Upper lobe of left lung (tissue), 6 donors: ENCODE results near the gene CCDC47. TPM values are rescaled to one million over a fixed set of nuclear protein-coding genes. Genes with fewer than 3 reads are reported as not detected.

Experiments used
- ATAC-seq, 2 donors: fragments of 200-7000 bp; cut with Tn5 transposase; one replicate each; pipeline ENCODE4 v1.9.1; 2022; ENCODE audit warnings: mild to moderate bottlenecking in 2 of 2, moderate library complexity in 2 of 2; ENCODE audit not compliant: low FRiP score in 2 of 2
- DNase-seq, 2 donors: peaks; one replicate each; pipeline ENCODE4 v3.0.0-alpha.2; 2019 to 2020
- H3K27ac ChIP-seq, 4 donors: fragments of 200-600 bp; sonication (generic); one replicate each; pipeline ENCODE4 v1.5.1; 2016 to 2019
- H3K27me3 ChIP-seq, 4 donors: fragments of 200-600 bp; sonication (generic); one replicate each; pipeline ENCODE4 v1.5.1; 2017 to 2019
- H3K36me3 ChIP-seq, 4 donors: fragments of 200-600 bp; sonication (generic); one replicate each; pipeline ENCODE4 v1.5.1; 2016 to 2019
- H3K4me1 ChIP-seq, 4 donors: fragments of 200-600 bp; sonication (generic); one replicate each; pipeline ENCODE4 v1.5.1; 2018 to 2019
- H3K4me3 ChIP-seq, 4 donors: fragments of 200-600 bp; sonication (generic); one replicate each; pipeline ENCODE4 v1.5.1; 2017 to 2019; ENCODE audit warnings: mild to moderate bottlenecking in 2 of 4, moderate library complexity in 1 of 4
- H3K9me3 ChIP-seq, 4 donors: fragments of 200-600 bp; sonication (generic); one replicate each; pipeline ENCODE4 v1.5.1; 2018 to 2019
- EP300 ChIP-seq, 4 donors: sonication (generic); formaldehyde crosslinking; IDR thresholded peaks; one replicate each; pipeline ENCODE4 v1.5.1; 2017; ENCODE audit warnings: antibody characterized with exemption in 4 of 4, control low read depth in 2 of 4
- POLR2A ChIP-seq, 4 donors: fragments of 450-650 bp; IDR thresholded peaks; one replicate each; pipeline ENCODE4 v1.5.1; 2016 to 2017; ENCODE audit warnings: antibody characterized with exemption in 4 of 4, mild to moderate bottlenecking in 2 of 4
- POLR2AphosphoS5 ChIP-seq, 2 donors: sonication (generic); formaldehyde crosslinking; IDR thresholded peaks; one replicate each; pipeline ENCODE4 v1.5.1; 2017; ENCODE audit warnings: antibody characterized with exemption in 2 of 2
- WGBS, 2 donors: methylation state at CpG; one replicate each; pipeline ENCODE4 v1.1.5; 2017 to 2018; 5-methylcytosine and 5-hydroxymethylcytosine counted together
- total RNA-seq, 6 donors: library from RNA; depleted of rRNA in 4 of 6; stranded (reverse); fragments of >200 nt in 4 of 6; gene quantifications; one replicate each; pipeline versions ENCODE4 v1.1.0 to v1.2.1, GENCODE V29; 2016 to 2021
- TF ChIP-seq, protein P1 (sequence below), 6 experiments: fragments of 450-650 bp in 4 of 6; fragments of 200-600 bp in 2 of 6; sonication (generic) in 2 of 6; IDR thresholded peaks; one replicate each; pipeline ENCODE4 v1.5.1; 2016 to 2019; ENCODE audit warnings: antibody characterized with exemption in 6 of 6
- donor health status: DM: no; HTN: no; CAD: no; lungs with moderate emphysema.
- donor health status: DM: no; HTN: yes; CAD: no; lungs with severe emphysema.

Gene CCDC47, protein sequence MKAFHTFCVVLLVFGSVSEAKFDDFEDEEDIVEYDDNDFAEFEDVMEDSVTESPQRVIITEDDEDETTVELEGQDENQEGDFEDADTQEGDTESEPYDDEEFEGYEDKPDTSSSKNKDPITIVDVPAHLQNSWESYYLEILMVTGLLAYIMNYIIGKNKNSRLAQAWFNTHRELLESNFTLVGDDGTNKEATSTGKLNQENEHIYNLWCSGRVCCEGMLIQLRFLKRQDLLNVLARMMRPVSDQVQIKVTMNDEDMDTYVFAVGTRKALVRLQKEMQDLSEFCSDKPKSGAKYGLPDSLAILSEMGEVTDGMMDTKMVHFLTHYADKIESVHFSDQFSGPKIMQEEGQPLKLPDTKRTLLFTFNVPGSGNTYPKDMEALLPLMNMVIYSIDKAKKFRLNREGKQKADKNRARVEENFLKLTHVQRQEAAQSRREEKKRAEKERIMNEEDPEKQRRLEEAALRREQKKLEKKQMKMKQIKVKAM
- 100 to 1,000 TPM in 1 of 6 donors, 10 to 100 TPM in 5; 65.9 to 118 (median 92.9) TPM for total RNA-seq

DNA sequence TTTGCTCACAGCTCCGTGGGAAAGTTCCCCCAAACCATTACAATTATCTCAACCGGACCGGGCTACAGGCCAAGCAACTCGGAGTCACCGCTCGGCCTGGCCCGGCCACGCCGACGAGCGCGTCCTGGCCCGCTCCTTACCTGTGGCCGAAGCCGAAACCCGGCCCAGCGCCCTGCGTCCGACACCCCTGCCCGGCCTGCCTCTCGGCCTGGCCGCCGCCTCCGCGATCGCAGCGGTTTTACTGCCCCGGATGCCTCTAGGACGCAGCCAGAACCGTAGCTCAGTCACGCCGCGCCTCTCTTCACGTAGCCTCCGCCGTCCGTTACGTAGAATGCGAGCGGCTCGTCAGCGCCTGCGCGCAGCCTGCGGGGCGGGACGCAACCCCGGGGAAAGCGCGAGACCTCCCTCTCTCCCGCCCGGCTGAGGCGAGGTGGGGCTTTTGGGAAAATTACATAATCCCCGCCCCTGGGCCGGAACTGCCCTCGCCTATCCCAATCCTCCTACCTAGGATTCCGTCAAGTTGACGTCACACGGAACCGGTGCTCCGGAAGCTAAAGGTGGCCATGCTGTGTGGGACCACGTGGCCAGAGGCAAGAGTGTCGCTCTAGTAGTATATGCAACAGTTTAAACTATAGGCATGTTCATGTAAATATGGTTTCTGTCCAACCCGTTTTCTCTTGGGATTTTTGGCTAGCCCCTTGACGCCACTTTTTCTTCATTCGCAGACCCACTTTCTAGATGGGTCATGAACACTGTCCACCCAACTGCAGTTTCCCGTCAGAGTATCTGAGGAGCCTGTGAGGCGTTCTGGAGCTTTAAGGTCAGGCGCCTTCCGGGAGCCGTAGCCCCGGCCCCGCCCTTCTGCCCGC lies at the start of gene CCDC47:
TSS of gene CCDC47 (minus strand) at position 326 of the 869 bp plus-strand sequence. CDS start 7,422 bp downstream, outside the sequence.
- Histone ChIP-seq H3K4me1 (peaks cover 35 to 65% (median 43%) of the 10 kb centered on the region in 4 donors), H3K9me3 (no peaks in the 10 kb centered on the region), H3K4me3 (peak within 1 kb of the TSS; percentile 78 to 98 (median 80)), H3K36me3 (peaks cover 0 to 9% (median 4%) of the 10 kb centered on the region in 4 donors), H3K27me3 (no peaks in the 10 kb centered on the region), H3K27ac (peak within 1 kb of the TSS; percentile 96 to 99 (median 97))
- WGBS, 2 donors = 0 to 1% methylated on average over 44 to 50 of the region's 74 CpGs
- ATAC-seq (peak; percentile 96 to 98), DNase-seq (peak; percentile 99)
- TF ChIP-seq POLR2AphosphoS5 (IDR thresholded peaks at IDR 0.05) (peak; percentile 97 to 99), EP300 (IDR thresholded peaks at IDR 0.05) (peak in 2 of 4 donors; percentile 43 to 47), POLR2A (IDR thresholded peaks at IDR 0.05) (peak in 3 of 4 donors; percentile 94 to 99 (median 96))
- TF ChIP-seq, protein P1, sequence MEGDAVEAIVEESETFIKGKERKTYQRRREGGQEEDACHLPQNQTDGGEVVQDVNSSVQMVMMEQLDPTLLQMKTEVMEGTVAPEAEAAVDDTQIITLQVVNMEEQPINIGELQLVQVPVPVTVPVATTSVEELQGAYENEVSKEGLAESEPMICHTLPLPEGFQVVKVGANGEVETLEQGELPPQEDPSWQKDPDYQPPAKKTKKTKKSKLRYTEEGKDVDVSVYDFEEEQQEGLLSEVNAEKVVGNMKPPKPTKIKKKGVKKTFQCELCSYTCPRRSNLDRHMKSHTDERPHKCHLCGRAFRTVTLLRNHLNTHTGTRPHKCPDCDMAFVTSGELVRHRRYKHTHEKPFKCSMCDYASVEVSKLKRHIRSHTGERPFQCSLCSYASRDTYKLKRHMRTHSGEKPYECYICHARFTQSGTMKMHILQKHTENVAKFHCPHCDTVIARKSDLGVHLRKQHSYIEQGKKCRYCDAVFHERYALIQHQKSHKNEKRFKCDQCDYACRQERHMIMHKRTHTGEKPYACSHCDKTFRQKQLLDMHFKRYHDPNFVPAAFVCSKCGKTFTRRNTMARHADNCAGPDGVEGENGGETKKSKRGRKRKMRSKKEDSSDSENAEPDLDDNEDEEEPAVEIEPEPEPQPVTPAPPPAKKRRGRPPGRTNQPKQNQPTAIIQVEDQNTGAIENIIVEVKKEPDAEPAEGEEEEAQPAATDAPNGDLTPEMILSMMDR (IDR thresholded peaks at IDR 0.05) = no peak

DNA sequence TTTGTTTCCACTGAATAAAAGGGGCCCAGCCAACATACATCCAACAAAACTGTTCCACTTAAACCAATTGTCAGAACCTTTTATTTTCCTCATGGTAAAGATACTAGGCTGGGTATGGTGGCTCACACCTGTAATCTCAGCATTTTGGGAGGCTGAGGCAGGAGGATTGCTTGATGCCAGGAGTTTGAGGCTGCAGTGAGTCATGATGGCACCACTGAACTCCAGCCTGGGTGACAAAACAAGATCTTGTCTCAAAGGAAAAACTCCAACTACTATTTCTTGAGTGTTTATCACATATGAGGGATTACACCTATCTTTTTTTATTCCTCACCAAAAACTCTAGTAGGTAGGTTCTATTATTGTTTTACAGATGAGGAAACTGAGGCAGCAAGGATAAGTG lies 49.1 kb upstream of the CCDC47 start:
- H3K27me3 ChIP-seq = no peaks in the 10 kb centered on the region
- no peak overlapping the region for H3K4me3 ChIP-seq
- H3K36me3 ChIP-seq = peaks cover 39 to 81% (median 76%) of the 10 kb centered on the region in 4 donors
- no peak for DNase-seq
- H3K4me1 ChIP-seq = peaks cover 9 to 13% (median 13%) of the 10 kb centered on the region in 4 donors
- H3K9me3 ChIP-seq = no peaks in the 10 kb centered on the region
- no peak overlapping the region for H3K27ac ChIP-seq
- ATAC-seq = no peak
- TF ChIP-seq POLR2A (IDR thresholded peaks at IDR 0.05) = no peak
- TF ChIP-seq, protein P1 (IDR thresholded peaks at IDR 0.05) = no peak
- no peak for TF ChIP-seq POLR2AphosphoS5 (IDR thresholded peaks at IDR 0.05)
- TF ChIP-seq EP300 (IDR thresholded peaks at IDR 0.05) = no peak

DNA sequence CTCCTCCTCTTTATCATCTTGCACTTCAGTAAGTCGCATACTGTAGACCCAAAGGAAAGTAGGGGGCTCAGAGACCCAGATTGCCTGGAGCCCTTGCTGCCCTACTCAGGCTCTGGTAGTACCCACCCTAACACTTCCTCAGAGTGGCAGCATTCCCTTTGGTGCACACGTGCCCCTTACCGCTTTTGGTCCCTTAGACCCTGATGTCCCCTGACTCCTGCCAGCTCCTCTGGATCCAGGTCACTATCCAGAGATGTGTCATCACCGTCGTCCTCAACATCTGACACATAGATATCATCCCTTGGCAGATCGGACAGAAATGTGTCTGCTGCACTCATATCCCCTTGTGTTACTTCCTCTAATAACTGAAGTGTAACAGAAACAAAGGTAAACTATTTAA lies 48.4 kb upstream of the CCDC47 start:
- ATAC-seq = no peak
- no peak for TF ChIP-seq POLR2AphosphoS5 (IDR thresholded peaks at IDR 0.05)
- TF ChIP-seq POLR2A (IDR thresholded peaks at IDR 0.05) = no peak
- TF ChIP-seq EP300 (IDR thresholded peaks at IDR 0.05) = no peak
- TF ChIP-seq, protein P1 (IDR thresholded peaks at IDR 0.05) = no peak
- Histone ChIP-seq H3K9me3 (no peaks in the 10 kb centered on the region), H3K27ac (peak overlapping the region in 1 of 4 donors; percentile 8), H3K36me3 (peaks cover 46 to 88% (median 82%) of the 10 kb centered on the region in 4 donors), H3K4me1 (peaks cover 9 to 13% (median 13%) of the 10 kb centered on the region in 4 donors), H3K4me3 (no peak overlapping the region), H3K27me3 (no peaks in the 10 kb centered on the region)
- 82 to 89% methylated on average over 6 of the region's 6 CpGs for WGBS, 2 donors
- no peak for DNase-seq

DNA sequence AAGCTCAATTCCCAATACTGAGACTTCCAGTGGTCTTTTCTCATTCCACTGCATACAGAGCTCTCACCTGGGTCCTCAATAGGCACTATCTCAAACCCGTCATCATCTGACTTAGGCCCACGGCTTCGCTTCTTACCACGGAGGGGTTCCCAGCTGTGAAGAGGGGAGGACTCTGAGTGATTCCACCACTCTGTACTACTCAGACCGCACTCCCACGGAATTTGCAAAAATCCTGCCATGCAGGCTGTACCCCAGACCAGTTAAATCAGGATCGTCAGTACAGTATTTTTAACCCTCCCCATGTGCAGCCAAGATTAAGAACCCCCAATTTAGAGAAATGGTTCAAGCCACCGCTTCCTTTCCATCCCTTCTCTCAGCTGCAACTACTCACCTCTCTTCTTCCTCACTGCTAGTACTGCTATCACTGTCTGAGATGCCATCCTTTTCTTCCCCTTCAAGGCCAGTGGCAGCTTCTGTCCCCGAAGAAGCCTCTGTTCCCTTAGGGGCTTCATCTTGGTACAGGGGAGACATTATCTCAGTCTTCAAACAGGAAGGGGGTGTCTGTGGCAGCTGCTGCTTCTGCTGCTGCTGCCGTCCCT lies 47.7 kb upstream of the CCDC47 start:
- 84 to 93% methylated on average over 10 of the region's 10 CpGs for WGBS, 2 donors
- DNase-seq = no peak
- Histone ChIP-seq H3K36me3 (peaks cover 49 to 96% (median 90%) of the 10 kb centered on the region in 4 donors), H3K27ac (peak overlapping the region in 1 of 4 donors; percentile 8), H3K27me3 (no peaks in the 10 kb centered on the region), H3K4me1 (peaks cover 5 to 10% (median 8%) of the 10 kb centered on the region in 4 donors), H3K4me3 (no peak overlapping the region), H3K9me3 (no peaks in the 10 kb centered on the region)
- ATAC-seq = no peak
- TF ChIP-seq POLR2A (IDR thresholded peaks at IDR 0.05) = no peak
- no peak for TF ChIP-seq EP300 (IDR thresholded peaks at IDR 0.05)
- TF ChIP-seq, protein P1 (IDR thresholded peaks at IDR 0.05) = no peak
- no peak for TF ChIP-seq POLR2AphosphoS5 (IDR thresholded peaks at IDR 0.05)
